Kasumi-1 (cell line): ENCODE data around the gene TRAF3IP1.
A peak's percentile ranks its signal among the peaks of the same experiment; 100 is the strongest.

ENCODE experiments used
- DNase-seq, 2 experiments: peaks; one replicate each; lab custom pipeline; 2025; lab: John Stamatoyannopoulos, UW

Gene TRAF3IP1

GRCh38 chr2:238408615-238409340 lies 88.5 kb downstream of the TRAF3IP1 start:
- DNase-seq: no peak

GRCh38 chr2:238409341-238410199 lies 89.3 kb downstream of the TRAF3IP1 start:
- no peak for DNase-seq

- no peak for DNase-seq
These were observed 91.9 kb downstream of the TRAF3IP1 start for GRCh38 chr2:238412067-238412767.

GRCh38 chr2:238413368-238413767 lies 93.0 kb downstream of the TRAF3IP1 start:
- no peak for DNase-seq

GRCh38 chr2:238415036-238415764 lies 94.9 kb downstream of the TRAF3IP1 start:
- DNase-seq: no peak

GRCh38 chr2:238415893-238416292 lies 95.6 kb downstream of the TRAF3IP1 start:
- no peak for DNase-seq

GRCh38 chr2:238418196-238418998 lies 98.1 kb downstream of the TRAF3IP1 start:
- no peak for DNase-seq

GRCh38 chr2:238418999-238419546 lies 98.8 kb downstream of the TRAF3IP1 start:
- no peak for DNase-seq

GRCh38 chr2:238420442-238420841 lies 100.1 kb downstream of the TRAF3IP1 start:
- no peak for DNase-seq

GRCh38 chr2:238420878-238421694 lies 100.8 kb downstream of the TRAF3IP1 start:
- no peak for DNase-seq

- no peak for DNase-seq
These were observed 101.3 kb downstream of the TRAF3IP1 start for GRCh38 chr2:238421695-238422035.

- DNase-seq: no peak
These were observed 102.0 kb downstream of the TRAF3IP1 start for GRCh38 chr2:238422285-238422684.

- DNase-seq: no peak
These were observed 102.6 kb downstream of the TRAF3IP1 start for GRCh38 chr2:238422940-238423339.

- no peak for DNase-seq
These were observed 103.4 kb downstream of the TRAF3IP1 start for GRCh38 chr2:238423561-238424312.

GRCh38 chr2:238424313-238424700 lies 104.0 kb downstream of the TRAF3IP1 start:
- DNase-seq: no peak

GRCh38 chr2:238425505-238425978 lies 105.2 kb downstream of the TRAF3IP1 start:
- no peak for DNase-seq

GRCh38 chr2:238425979-238426567 lies 105.8 kb downstream of the TRAF3IP1 start:
- DNase-seq: no peak

- peak; percentile 35 to 49 for DNase-seq
These were observed 106.5 kb downstream of the TRAF3IP1 start, which contains the start of gene ASB1 for GRCh38 chr2:238426568-238427434. Gene ASB1 (plus strand): TSS chr2:238426927. CDS start chr2:238427071, 144 bp downstream.
